ENCODE measurements around the gene KASH5. TPM values are rescaled to one million over a fixed set of nuclear protein-coding genes. Genes with fewer than 3 reads are reported as not detected.

KASH5 gene
- total RNA-seq, 1 experiment from 2014 or later, result 0.42 TPM

- TF ChIP-seq AR (CRISPR knock-in tag; IDR thresholded peaks at IDR 0.05) (no peak), USF2 (CRISPR knock-in tag; IDR thresholded peaks at IDR 0.05) (peak; percentile 83), OVOL2 (CRISPR knock-in tag; IDR thresholded peaks at IDR 0.05; ENCODE audit: borderline replicate concordance) (no peak), ZNF416 (CRISPR knock-in tag; IDR thresholded peaks at IDR 0.05) (peak; percentile 23; the same call in 1 of the 2 replicates), FOXP4 (CRISPR knock-in tag; IDR thresholded peaks at IDR 0.05) (peak; percentile 95), SOX15 (CRISPR knock-in tag; IDR thresholded peaks at IDR 0.05) (no peak), RORB (CRISPR knock-in tag; IDR thresholded peaks at IDR 0.05) (no peak), MXD4 (CRISPR knock-in tag; IDR thresholded peaks at IDR 0.05; ENCODE audit: borderline replicate concordance) (no peak), IRF1 (CRISPR knock-in tag; IDR thresholded peaks at IDR 0.05) (peak; percentile 92), CBFB (CRISPR knock-in tag; IDR thresholded peaks at IDR 0.05; ENCODE audit: low read depth) (no peak), EMX1 (CRISPR knock-in tag; IDR thresholded peaks at IDR 0.05) (no peak), GTF2I (CRISPR knock-in tag; conservative IDR thresholded peaks at IDR 0.05) (peak; percentile 37; the same call in 1 of the 2 replicates), ZSCAN18 (CRISPR knock-in tag; IDR thresholded peaks at IDR 0.05) (no peak), CDX4 (CRISPR knock-in tag; IDR thresholded peaks at IDR 0.05; ENCODE audit: borderline replicate concordance) (no peak), ZNF317 (CRISPR knock-in tag; IDR thresholded peaks at IDR 0.05; ENCODE audit: borderline replicate concordance, low read depth) (peak; percentile 79), FOXP1 (CRISPR knock-in tag; IDR thresholded peaks at IDR 0.05; ENCODE audit: borderline replicate concordance) (peak; percentile 99), IRF2 (CRISPR knock-in tag; IDR thresholded peaks at IDR 0.05; ENCODE audit: borderline replicate concordance, low read depth) (no peak), NFE2L1 (CRISPR knock-in tag; IDR thresholded peaks at IDR 0.05) (peak; percentile 94), TCF7 (CRISPR knock-in tag; IDR thresholded peaks at IDR 0.05; ENCODE audit: low read depth) (peak; percentile 90; the same call in 1 of the 2 replicates), PRRX2 (CRISPR knock-in tag; IDR thresholded peaks at IDR 0.05) (no peak), ZMAT4 (CRISPR knock-in tag; IDR thresholded peaks at IDR 0.05) (0 out of 2 replicates have a peak, but pooled peaks have one; percentile 43), ZNF512 (CRISPR knock-in tag; IDR thresholded peaks at IDR 0.05; ENCODE audit: borderline replicate concordance) (no peak), ATF2 (CRISPR knock-in tag; IDR thresholded peaks at IDR 0.05; ENCODE audit: borderline replicate concordance, low read depth) (no peak), ZNF121 (CRISPR knock-in tag; IDR thresholded peaks at IDR 0.05) (no peak), NFYB (CRISPR knock-in tag; conservative IDR thresholded peaks at IDR 0.05; ENCODE audit: low read depth) (peak; percentile 92), JAZF1 (CRISPR knock-in tag; IDR thresholded peaks at IDR 0.05) (no peak)
These were observed 48.6 kb upstream of the KASH5 start (continued) for GRCh38 chr19:49339301-49340068.
